Neural progenitor cell (in vitro differentiated cells): ENCODE measurements around the gene MIER2.

Source experiments
- CTCF ChIP-seq: fragments of 200-600 bp; sonication (generic); IDR thresholded peaks from 2 replicates; pipeline ENCODE4 v1.5.1; 2017; ENCODE audit warnings: antibody characterized with exemption, mild to moderate bottlenecking
- EZH2 ChIP-seq: fragments of 200-600 bp; sonication (generic); IDR thresholded peaks from 2 replicates; pipeline ENCODE4 v1.6.1; 2017; ENCODE audit warnings: antibody characterized with exemption, mild to moderate bottlenecking, moderate library complexity
- EZH2phosphoT487 ChIP-seq: fragments of 200-600 bp; sonication (generic); IDR thresholded peaks from 2 replicates; pipeline ENCODE4 v1.6.1; 2017; ENCODE audit warnings: antibody characterized with exemption

GRCh38 chr19:330503-330902, 14.1 kb downstream of the MIER2 start:
- TF ChIP-seq CTCF (no peak), EZH2phosphoT487 (no peak), EZH2 (no peak)
